ENCODE results near the gene PRSS38. TPM values are rescaled to one million over a fixed set of nuclear protein-coding genes. Genes with fewer than 3 reads are reported as not detected.

Gene PRSS38
- polyA plus RNA-seq, 1 donor (not counting 4 experiments of a cell fraction or from before 2014, with no cell fraction given): not detected

GRCh38 chr1:227771771-227772170 is 43.7 kb upstream of the PRSS38 start:
- no peak for TF ChIP-seq CTCF (optimal IDR thresholded peaks at IDR 0.05 in 1 of 3, IDR thresholded peaks at IDR 0.05 in 1 of 3, conservative IDR thresholded peaks at IDR 0.05 in 1 of 3; ENCODE audit: extremely low read depth in 1 of 3, insufficient read depth in 2 of 3, low read length in 3 of 3)
- TF ChIP-seq EZH2 (IDR thresholded peaks at IDR 0.05; ENCODE audit: low read length): no peak
- H3K27me3 ChIP-seq (ENCODE audit: control insufficient read depth, extremely low read depth, insufficient read depth, low read length): no peaks in the 10 kb centered on the region
- H3K9me3 ChIP-seq (ENCODE audit: control insufficient read depth, low read depth, low read length): no peaks in the 10 kb centered on the region
- DNase-seq (ENCODE audit: low read depth, low spot score) (no peak), FAIRE-seq (no peak)
- H3K27ac ChIP-seq (ENCODE audit: control insufficient read depth, insufficient read depth, low read length): no peak overlapping the region
- H3K9me1 ChIP-seq (ENCODE audit: control insufficient read depth, extremely low read depth, insufficient read depth, low read length): no peaks in the 10 kb centered on the region
- no peak overlapping the region for H3K4me3 ChIP-seq (ENCODE audit: control insufficient read depth in 2 of 3, extremely low read depth in 1 of 3, insufficient read depth in 2 of 3, low read depth in 1 of 3, low read length in 3 of 3)
- H4K20me1 ChIP-seq (ENCODE audit: control insufficient read depth, extremely low read depth, insufficient read depth, low read length): no peaks in the 10 kb centered on the region
- H3K4me2 ChIP-seq (ENCODE audit: control insufficient read depth, extremely low read depth, insufficient read depth, low read depth, low read length): no peak overlapping the region
- no peak overlapping the region for H3K9ac ChIP-seq (ENCODE audit: control insufficient read depth, extremely low read depth, insufficient read depth, low read length)
- H3K36me3 ChIP-seq (ENCODE audit: control insufficient read depth in 2 of 2, extremely low read depth in 1 of 2, insufficient read depth in 2 of 2, low read length in 2 of 2): peaks cover 21 to 23% of the 10 kb centered on the region in 2 experiments
- dilution Hi-C loops (cut with MboI; ENCODE audit: extremely low pct_ligation_motif_present, low sequenced_read_pairs): no loop called here
- H3K79me2 ChIP-seq (ENCODE audit: control insufficient read depth, insufficient read depth, low read length): no peaks in the 10 kb centered on the region
- H3K4me1 ChIP-seq (ENCODE audit: control insufficient read depth, extremely low read depth, insufficient read depth, low read length): no peaks in the 10 kb centered on the region
- no peak overlapping the region for H2AFZ ChIP-seq (ENCODE audit: control insufficient read depth, low read length)

GRCh38 chr1:227773558-227773957 is 41.9 kb upstream of the PRSS38 start:
- no peaks in the 10 kb centered on the region for H4K20me1 ChIP-seq (ENCODE audit: control insufficient read depth, extremely low read depth, insufficient read depth, low read length)
- H3K9me1 ChIP-seq (ENCODE audit: control insufficient read depth, extremely low read depth, insufficient read depth, low read length): no peaks in the 10 kb centered on the region
- H3K9ac ChIP-seq (ENCODE audit: control insufficient read depth, extremely low read depth, insufficient read depth, low read length): no peak overlapping the region
- no peaks in the 10 kb centered on the region for H3K4me1 ChIP-seq (ENCODE audit: control insufficient read depth, extremely low read depth, insufficient read depth, low read length)
- H3K79me2 ChIP-seq (ENCODE audit: control insufficient read depth, insufficient read depth, low read length): no peaks in the 10 kb centered on the region
- no peak overlapping the region for H3K4me2 ChIP-seq (ENCODE audit: control insufficient read depth, extremely low read depth, insufficient read depth, low read depth, low read length)
- no peak overlapping the region for H2AFZ ChIP-seq (ENCODE audit: control insufficient read depth, low read length)
- dilution Hi-C loops (cut with MboI; ENCODE audit: extremely low pct_ligation_motif_present, low sequenced_read_pairs): no loop called here
- no peak overlapping the region for H3K4me3 ChIP-seq (ENCODE audit: control insufficient read depth in 2 of 3, extremely low read depth in 1 of 3, insufficient read depth in 2 of 3, low read depth in 1 of 3, low read length in 3 of 3)
- H3K36me3 ChIP-seq (ENCODE audit: control insufficient read depth in 2 of 2, extremely low read depth in 1 of 2, insufficient read depth in 2 of 2, low read length in 2 of 2): peaks cover 12 to 13% of the 10 kb centered on the region in 2 experiments
- H3K27me3 ChIP-seq (ENCODE audit: control insufficient read depth, extremely low read depth, insufficient read depth, low read length): no peaks in the 10 kb centered on the region
- no peak for FAIRE-seq
- DNase-seq (ENCODE audit: low read depth, low spot score): no peak
- H3K27ac ChIP-seq (ENCODE audit: control insufficient read depth, insufficient read depth, low read length): no peak overlapping the region
- no peaks in the 10 kb centered on the region for H3K9me3 ChIP-seq (ENCODE audit: control insufficient read depth, low read depth, low read length)
- no peak for TF ChIP-seq CTCF (optimal IDR thresholded peaks at IDR 0.05 in 1 of 3, IDR thresholded peaks at IDR 0.05 in 1 of 3, conservative IDR thresholded peaks at IDR 0.05 in 1 of 3; ENCODE audit: extremely low read depth in 1 of 3, insufficient read depth in 2 of 3, low read length in 3 of 3)
- TF ChIP-seq EZH2 (IDR thresholded peaks at IDR 0.05; ENCODE audit: low read length): no peak
